Calu3 (cell line): ENCODE results near the gene PLA2G2A. TPM values are rescaled to one million over a fixed set of nuclear protein-coding genes. Genes with fewer than 3 reads are reported as not detected.

Experiments used
- BruUV-seq: library from RNA; stranded (reverse); fragments of 400-500 nt; replicated peaks from 2 replicates; lab custom pipeline; 2021; lab: Mats Ljungman, UMichigan
- CTCF ChIA-PET: fragments of 300-600 bp; sonication (Branson Sonifier 250); formaldehyde crosslinking; loops from one replicate; lab custom pipeline; 2022; ENCODE audit warnings: antibody characterized with exemption; lab: Charles Lee
- DNase-seq: peaks from one replicate; pipeline ENCODE4 v3.0.0; 2022
- H3K27ac Mint-ChIP-seq: one replicate; pipeline ENCODE4 v1.8.0; 2022; ENCODE audit warnings: mixed read lengths; ENCODE audit not compliant: unreplicated experiment
- H3K27me3 Mint-ChIP-seq: one replicate; pipeline ENCODE4 v1.8.0; 2022; ENCODE audit warnings: mixed read lengths; ENCODE audit not compliant: unreplicated experiment
- H3K36me3 Mint-ChIP-seq: one replicate; pipeline ENCODE4 v1.8.0; 2022; ENCODE audit warnings: mild to moderate bottlenecking, moderate library complexity, mixed read lengths; ENCODE audit not compliant: insufficient read depth, unreplicated experiment
- H3K4me1 Mint-ChIP-seq: one replicate; pipeline ENCODE4 v1.8.0; 2022; ENCODE audit warnings: mild to moderate bottlenecking, low read depth, mixed read lengths; ENCODE audit not compliant: unreplicated experiment
- H3K4me3 Mint-ChIP-seq: one replicate; pipeline ENCODE4 v1.8.0; 2022; ENCODE audit warnings: mild to moderate bottlenecking, low read depth, moderate library complexity, mixed read lengths; ENCODE audit not compliant: unreplicated experiment
- H3K9me3 Mint-ChIP-seq: one replicate; pipeline ENCODE4 v1.8.0; 2022; ENCODE audit warnings: low read depth, mixed read lengths; ENCODE audit not compliant: unreplicated experiment
- intact Hi-C: fragments of 100-400 bp; cut with micrococcal nuclease; formaldehyde crosslinking; loops from one replicate; pipeline ENCODE4 v1.10.0; 2022; ENCODE audit not compliant: unreplicated experiment
- total RNA-seq: library from RNA; stranded (reverse); gene quantifications from 2 replicates; pipeline ENCODE4 v1.2.3, GENCODE V29; 2022
- TF ChIP-seq, protein P1 (sequence below): fragments of 200-600 bp; IDR thresholded peaks from one replicate; pipeline ENCODE4 v1.8.0; 2022; ENCODE audit warnings: antibody characterized with exemption; ENCODE audit not compliant: unreplicated experiment

The PLA2G2A gene
- total RNA-seq, 1 experiment from 2014 or later: not detected

GRCh38 chr1:19976317-19977003 lies 3.0 kb downstream of the PLA2G2A start:
- no peak for DNase-seq
- Mint-ChIP-seq H3K27ac (no peak overlapping the region), H3K36me3 (no peaks in the 10 kb centered on the region), H3K27me3 (peaks cover 49% of the 10 kb centered on the region), H3K9me3 (no peaks in the 10 kb centered on the region), H3K4me1 (peaks cover 17% of the 10 kb centered on the region), H3K4me3 (no peak overlapping the region)
- CTCF ChIA-PET: no interaction called here
- TF ChIP-seq, protein P1, sequence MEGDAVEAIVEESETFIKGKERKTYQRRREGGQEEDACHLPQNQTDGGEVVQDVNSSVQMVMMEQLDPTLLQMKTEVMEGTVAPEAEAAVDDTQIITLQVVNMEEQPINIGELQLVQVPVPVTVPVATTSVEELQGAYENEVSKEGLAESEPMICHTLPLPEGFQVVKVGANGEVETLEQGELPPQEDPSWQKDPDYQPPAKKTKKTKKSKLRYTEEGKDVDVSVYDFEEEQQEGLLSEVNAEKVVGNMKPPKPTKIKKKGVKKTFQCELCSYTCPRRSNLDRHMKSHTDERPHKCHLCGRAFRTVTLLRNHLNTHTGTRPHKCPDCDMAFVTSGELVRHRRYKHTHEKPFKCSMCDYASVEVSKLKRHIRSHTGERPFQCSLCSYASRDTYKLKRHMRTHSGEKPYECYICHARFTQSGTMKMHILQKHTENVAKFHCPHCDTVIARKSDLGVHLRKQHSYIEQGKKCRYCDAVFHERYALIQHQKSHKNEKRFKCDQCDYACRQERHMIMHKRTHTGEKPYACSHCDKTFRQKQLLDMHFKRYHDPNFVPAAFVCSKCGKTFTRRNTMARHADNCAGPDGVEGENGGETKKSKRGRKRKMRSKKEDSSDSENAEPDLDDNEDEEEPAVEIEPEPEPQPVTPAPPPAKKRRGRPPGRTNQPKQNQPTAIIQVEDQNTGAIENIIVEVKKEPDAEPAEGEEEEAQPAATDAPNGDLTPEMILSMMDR: no peak
- BruUV-seq: no TSS peak
- intact Hi-C loops: no loop called here

- Mint-ChIP-seq H3K36me3 (no peaks in the 10 kb centered on the region), H3K9me3 (no peaks in the 10 kb centered on the region), H3K27ac (no peak overlapping the region), H3K4me1 (peaks cover 17% of the 10 kb centered on the region), H3K27me3 (peaks cover 40% of the 10 kb centered on the region), H3K4me3 (no peak overlapping the region)
- TF ChIP-seq, protein P1: no peak
- no peak for DNase-seq
- CTCF ChIA-PET: interaction anchor here (0.7 to 1.1 kb wide), 3 partner anchors 83 to 584 kb away, joined by 3 to 6 read pairs (median 3); no protein-coding TSS in a partner anchor
- no TSS peak for BruUV-seq
- intact Hi-C loops: no loop called here
Observed at GRCh38 chr1:19975423-19976193, 3.8 kb downstream of the PLA2G2A start.

GRCh38 chr1:19974822-19975416 lies 4.5 kb downstream of the PLA2G2A start:
- peak; percentile 44 for DNase-seq
- intact Hi-C loops: no loop called here
- no peaks in the 10 kb centered on the region for H3K9me3 Mint-ChIP-seq
- peaks cover 34% of the 10 kb centered on the region for H3K27me3 Mint-ChIP-seq
- TF ChIP-seq, protein P1: peak; percentile 60
- BruUV-seq: no TSS peak
- CTCF ChIA-PET: interaction anchor here (0.7 to 1.1 kb wide), 3 partner anchors 83 to 585 kb away, joined by 3 to 6 read pairs (median 3); no protein-coding TSS in a partner anchor
- no peak overlapping the region for H3K4me3 Mint-ChIP-seq
- H3K36me3 Mint-ChIP-seq: no peaks in the 10 kb centered on the region
- H3K27ac Mint-ChIP-seq: no peak overlapping the region
- peaks cover 17% of the 10 kb centered on the region for H3K4me1 Mint-ChIP-seq

- no peak for DNase-seq
- BruUV-seq: no TSS peak
- Mint-ChIP-seq H3K4me1 (peaks cover 17% of the 10 kb centered on the region), H3K9me3 (no peaks in the 10 kb centered on the region), H3K4me3 (no peak overlapping the region), H3K27ac (no peak overlapping the region), H3K27me3 (peaks cover 24% of the 10 kb centered on the region), H3K36me3 (no peaks in the 10 kb centered on the region)
- TF ChIP-seq, protein P1: no peak
- intact Hi-C loops: no loop called here
- CTCF ChIA-PET: no interaction called here
Observed at GRCh38 chr1:19973616-19974015, 5.8 kb downstream of the PLA2G2A start.
